Measurements from ENCODE around the gene GRB7. TPM values are rescaled to one million over a fixed set of nuclear protein-coding genes. Genes with fewer than 3 reads are reported as not detected.

Gene GRB7
- total and polyA plus RNA-seq, 2 of the 4 experiments (the other 2 are of a cell fraction), result 0.18 to 0.36 TPM

DNA sequence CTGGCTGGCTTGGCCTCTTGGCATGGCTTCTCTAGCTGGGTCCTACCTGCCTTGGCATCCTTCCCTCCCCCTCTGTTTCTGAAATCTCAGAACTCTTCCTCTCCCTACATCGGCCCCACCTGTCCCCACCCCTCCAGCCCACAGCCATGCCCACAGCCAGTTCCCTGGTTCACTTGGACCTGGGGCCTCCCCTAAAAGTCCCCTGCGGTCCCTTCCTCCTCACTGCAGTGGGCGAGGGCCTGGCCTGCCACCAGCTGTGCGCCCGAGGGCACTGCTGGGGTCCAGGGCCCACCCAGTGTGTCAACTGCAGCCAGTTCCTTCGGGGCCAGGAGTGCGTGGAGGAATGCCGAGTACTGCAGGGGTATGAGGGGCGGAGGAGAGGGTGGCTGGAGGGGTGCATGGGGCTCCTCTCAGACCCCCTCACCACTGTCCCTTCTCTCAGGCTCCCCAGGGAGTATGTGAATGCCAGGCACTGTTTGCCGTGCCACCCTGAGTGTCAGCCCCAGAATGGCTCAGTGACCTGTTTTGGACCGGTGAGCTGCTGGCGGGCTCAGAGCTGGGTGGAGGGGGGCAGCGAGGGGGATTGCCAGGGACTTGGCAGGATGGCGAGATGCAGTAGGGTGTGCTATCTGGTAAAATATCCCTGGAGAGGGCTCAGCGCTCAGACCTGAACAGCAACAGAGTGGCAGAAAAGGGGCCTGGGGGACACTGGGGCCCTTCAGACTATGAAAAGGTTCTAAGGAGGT, 21.5 kb upstream of the GRB7 start:
- no CpG with 5 or more reads among the region's 15 CpGs for WGBS, 2 experiments (ENCODE audit: extremely low coverage in 2 of 2, insufficient read length in 1 of 2)
- H4K8ac ChIP-seq (ENCODE audit: low read depth in 2 of 2, low read length in 2 of 2), result no peak overlapping the region
- peaks cover 56% of the 10 kb centered on the region for H3K36me3 ChIP-seq (ENCODE audit: control insufficient read depth, insufficient read depth, low read length)
- no peak overlapping the region for H2BK120ac ChIP-seq (ENCODE audit: low read depth, low read length)
- intact Hi-C loops (cut with micrococcal nuclease) (no loop called here), in situ Hi-C loops (cut with MboI; ENCODE audit: low sequenced_read_pairs) (no loop called here), dilution Hi-C loops (cut with HindIII; ENCODE audit: low sequenced_read_pairs, unreplicated experiment) (no loop called here)
- H3K4me1 ChIP-seq (ENCODE audit: control insufficient read depth, insufficient read depth, low read length), result no peaks in the 10 kb centered on the region
- H3K56ac ChIP-seq (ENCODE audit: extremely low read depth, insufficient read depth, low read length), result no peak overlapping the region
- no peak overlapping the region for H3K27ac ChIP-seq (ENCODE audit: insufficient read depth, low read length)
- H3K27me3 ChIP-seq (ENCODE audit: control insufficient read depth, insufficient read depth, low read length), result no peaks in the 10 kb centered on the region
- H3K4me2 ChIP-seq (ENCODE audit: low read depth, low read length), result no peak overlapping the region
- H3K4me3 ChIP-seq (ENCODE audit: insufficient read depth, low read depth, low read length), result no peak overlapping the region
- ChIA-PET POLR2A (ENCODE audit: unreplicated experiment) (no interaction called here), CTCF (no interaction called here)
- no peak overlapping the region for H2BK20ac ChIP-seq (ENCODE audit: low read depth, low read length)
- H3K23ac ChIP-seq (ENCODE audit: low read depth, low read length), result no peak overlapping the region
- no peak for TF ChIP-seq RAD21 (IDR thresholded peaks at IDR 0.05; ENCODE audit: low read length)
- TF ChIP-seq CEBPB (IDR thresholded peaks at IDR 0.05; ENCODE audit: low read depth, low read length), result no peak
- TF ChIP-seq BHLHE40 (IDR thresholded peaks at IDR 0.05; ENCODE audit: low read depth, low read length), result no peak
- no peak for TF ChIP-seq RCOR1 (IDR thresholded peaks at IDR 0.05; ENCODE audit: insufficient replicate concordance, low read length)
- TF ChIP-seq FOS (IDR thresholded peaks at IDR 0.05; ENCODE audit: low read depth, low read length), result no peak
- TF ChIP-seq, protein P1, sequence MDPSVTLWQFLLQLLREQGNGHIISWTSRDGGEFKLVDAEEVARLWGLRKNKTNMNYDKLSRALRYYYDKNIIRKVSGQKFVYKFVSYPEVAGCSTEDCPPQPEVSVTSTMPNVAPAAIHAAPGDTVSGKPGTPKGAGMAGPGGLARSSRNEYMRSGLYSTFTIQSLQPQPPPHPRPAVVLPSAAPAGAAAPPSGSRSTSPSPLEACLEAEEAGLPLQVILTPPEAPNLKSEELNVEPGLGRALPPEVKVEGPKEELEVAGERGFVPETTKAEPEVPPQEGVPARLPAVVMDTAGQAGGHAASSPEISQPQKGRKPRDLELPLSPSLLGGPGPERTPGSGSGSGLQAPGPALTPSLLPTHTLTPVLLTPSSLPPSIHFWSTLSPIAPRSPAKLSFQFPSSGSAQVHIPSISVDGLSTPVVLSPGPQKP (IDR thresholded peaks at IDR 0.05; ENCODE audit: borderline replicate concordance, low read depth, low read length), result no peak
- TF ChIP-seq MXI1 (IDR thresholded peaks at IDR 0.05; ENCODE audit: borderline replicate concordance, low read depth, low read length), result no peak
- TF ChIP-seq NFE2L2 (IDR thresholded peaks at IDR 0.05; ENCODE audit: low read depth, low read length), result no peak
- no peak for TF ChIP-seq SMC3 (IDR thresholded peaks at IDR 0.05; ENCODE audit: low read depth, low read length)
- no peak for TF ChIP-seq POLR2A (IDR thresholded peaks at IDR 0.05; ENCODE audit: low read depth, low read length)
- TF ChIP-seq, protein P2, sequence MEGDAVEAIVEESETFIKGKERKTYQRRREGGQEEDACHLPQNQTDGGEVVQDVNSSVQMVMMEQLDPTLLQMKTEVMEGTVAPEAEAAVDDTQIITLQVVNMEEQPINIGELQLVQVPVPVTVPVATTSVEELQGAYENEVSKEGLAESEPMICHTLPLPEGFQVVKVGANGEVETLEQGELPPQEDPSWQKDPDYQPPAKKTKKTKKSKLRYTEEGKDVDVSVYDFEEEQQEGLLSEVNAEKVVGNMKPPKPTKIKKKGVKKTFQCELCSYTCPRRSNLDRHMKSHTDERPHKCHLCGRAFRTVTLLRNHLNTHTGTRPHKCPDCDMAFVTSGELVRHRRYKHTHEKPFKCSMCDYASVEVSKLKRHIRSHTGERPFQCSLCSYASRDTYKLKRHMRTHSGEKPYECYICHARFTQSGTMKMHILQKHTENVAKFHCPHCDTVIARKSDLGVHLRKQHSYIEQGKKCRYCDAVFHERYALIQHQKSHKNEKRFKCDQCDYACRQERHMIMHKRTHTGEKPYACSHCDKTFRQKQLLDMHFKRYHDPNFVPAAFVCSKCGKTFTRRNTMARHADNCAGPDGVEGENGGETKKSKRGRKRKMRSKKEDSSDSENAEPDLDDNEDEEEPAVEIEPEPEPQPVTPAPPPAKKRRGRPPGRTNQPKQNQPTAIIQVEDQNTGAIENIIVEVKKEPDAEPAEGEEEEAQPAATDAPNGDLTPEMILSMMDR (conservative IDR thresholded peaks at IDR 0.05; ENCODE audit: low read depth, low read length), result no peak
- H3K4ac ChIP-seq (ENCODE audit: low read depth, low read length), result no peak overlapping the region
- no peak overlapping the region for H2AK9ac ChIP-seq (replicated peaks; ENCODE audit: low read depth, low read length, poor library complexity)
- no peaks in the 10 kb centered on the region for H4K20me1 ChIP-seq (ENCODE audit: insufficient read depth, low read length)
- H2BK15ac ChIP-seq (ENCODE audit: low read depth, low read length), result no peak overlapping the region
- H3K79me1 ChIP-seq (ENCODE audit: low read depth in 1 of 2, low read length in 2 of 2), result no peaks in the 10 kb centered on the region
- ATAC-seq (ENCODE audit: low read depth), result no peak
- no peak overlapping the region for H2AFZ ChIP-seq (replicated peaks; ENCODE audit: low read length, poor library complexity)
- no peak overlapping the region for H2AK5ac ChIP-seq (ENCODE audit: low read depth, low read length)
- no peak overlapping the region for H4K91ac ChIP-seq (ENCODE audit: insufficient read depth, low read depth, low read length)
- no peak overlapping the region for H3K14ac ChIP-seq (replicated peaks; ENCODE audit: low read depth, low read length)
- no peak overlapping the region for H4K5ac ChIP-seq (ENCODE audit: low read depth, low read length)
- no TSS peak for BruUV-seq (replicated peaks)
- H3K9ac ChIP-seq (ENCODE audit: low read depth, low read length), result no peak overlapping the region
- no peaks in the 10 kb centered on the region for H3K9me3 ChIP-seq (ENCODE audit: control insufficient read depth, insufficient read depth, low read length)
- DNase-seq, result no peak
- no peak overlapping the region for H2BK5ac ChIP-seq (ENCODE audit: low read depth, low read length, poor library complexity, severe bottlenecking)
- H3K18ac ChIP-seq (ENCODE audit: low read depth, low read length), result no peak overlapping the region
- H3K9me1 ChIP-seq (ENCODE audit: insufficient read depth, low read length), result no peaks in the 10 kb centered on the region

All from IMR-90 (cell line).